HG02571 (cell line): Measurements from ENCODE around the gene ULK4.
"Not testable (repeated sequence)": the region's sequence is repeated elsewhere in the genome, so short reads cannot be mapped to it uniquely, and the experiment has no call there.

ENCODE experiments used
- ATAC-seq: cut with Tn5 transposase; IDR thresholded peaks from one replicate; pipeline ENCODE4 v1.9.1; 2021; ENCODE audit warnings: mild to moderate bottlenecking, moderate library complexity; ENCODE audit not compliant: unreplicated experiment

The ULK4 gene

GRCh38 chr3:41456162-41456561 is 505.7 kb downstream of the ULK4 start:
- no peak for ATAC-seq

- ATAC-seq = not testable (repeated sequence)
Observed at GRCh38 chr3:41453618-41454017, 508.3 kb downstream of the ULK4 start.

- ATAC-seq = no peak
Observed at GRCh38 chr3:41450416-41451231, 511.3 kb downstream of the ULK4 start.

GRCh38 chr3:41448396-41448795 is 513.5 kb downstream of the ULK4 start:
- no peak for ATAC-seq

- ATAC-seq = no peak
Observed at GRCh38 chr3:41447701-41448100, 514.2 kb downstream of the ULK4 start.

GRCh38 chr3:41446316-41446715 is 515.6 kb downstream of the ULK4 start:
- not testable (repeated sequence) for ATAC-seq

- no peak for ATAC-seq
Observed at GRCh38 chr3:41441568-41441967, 520.3 kb downstream of the ULK4 start.

- ATAC-seq = no peak
Observed at GRCh38 chr3:41441139-41441538, 520.8 kb downstream of the ULK4 start.

GRCh38 chr3:41436983-41437382 is 524.9 kb downstream of the ULK4 start:
- no peak for ATAC-seq

- no peak for ATAC-seq
Observed at GRCh38 chr3:41434781-41435180, 527.1 kb downstream of the ULK4 start.

- ATAC-seq = no peak
Observed at GRCh38 chr3:41431386-41431785, 530.5 kb downstream of the ULK4 start.

- ATAC-seq = no peak
Observed at GRCh38 chr3:41430886-41431285, 531.0 kb downstream of the ULK4 start.

- ATAC-seq = no peak
Observed at GRCh38 chr3:41430391-41430790, 531.5 kb downstream of the ULK4 start.

GRCh38 chr3:41426485-41426884 is 535.4 kb downstream of the ULK4 start:
- ATAC-seq = no peak

- no peak for ATAC-seq
Observed at GRCh38 chr3:41424543-41425300, 537.2 kb downstream of the ULK4 start.

- no peak for ATAC-seq
Observed at GRCh38 chr3:41419809-41420208, 542.1 kb downstream of the ULK4 start.

GRCh38 chr3:41418961-41419691 is 542.8 kb downstream of the ULK4 start:
- no peak for ATAC-seq

GRCh38 chr3:41417574-41417973 is 544.3 kb downstream of the ULK4 start:
- ATAC-seq = no peak

- ATAC-seq = no peak
Observed at GRCh38 chr3:41411065-41411464, 550.8 kb downstream of the ULK4 start.

- no peak for ATAC-seq
Observed at GRCh38 chr3:41405466-41405865, 556.4 kb downstream of the ULK4 start.

GRCh38 chr3:41404582-41404981 is 557.3 kb downstream of the ULK4 start:
- ATAC-seq = no peak

- ATAC-seq = no peak
Observed at GRCh38 chr3:41394896-41395295, 567.0 kb downstream of the ULK4 start.
